Breast epithelium (tissue), 4 donors: ENCODE results near the gene MAST1. TPM values are rescaled to one million over a fixed set of nuclear protein-coding genes. Genes with fewer than 3 reads are reported as not detected.
A peak's percentile ranks its signal among the peaks of the same experiment; 100 is the strongest.

Source experiments
- DNase-seq, 2 donors: peaks; one replicate each; pipeline ENCODE4 v3.0.0-alpha.2; 2019; ENCODE audit warnings: low spot score in 2 of 2
- H3K27ac ChIP-seq, 2 donors: fragments of 200-600 bp; sonication (generic) in 1 of 2; one replicate each; pipeline ENCODE4 v1.5.1; 2016 to 2019; ENCODE audit warnings: mild to moderate bottlenecking in 1 of 2
- H3K27me3 ChIP-seq, 2 donors: fragments of 200-600 bp; sonication (generic) in 1 of 2; one replicate each; pipeline versions ENCODE4 v1.5.1 to v1.6.0; 2017 to 2019; ENCODE audit warnings: control low read depth in 1 of 2, mild to moderate bottlenecking in 1 of 2
- H3K36me3 ChIP-seq: fragments of 200-600 bp; one replicate; pipeline ENCODE4 v1.5.1; 2019
- H3K4me1 ChIP-seq, 2 donors: fragments of 200-600 bp; sonication (generic); one replicate each; pipeline ENCODE4 v1.5.1; 2016 to 2019; ENCODE audit warnings: control low read depth in 1 of 2
- H3K4me3 ChIP-seq, 3 donors: fragments of 200-600 bp; sonication (generic); 1 replicate in 2 of 3; 2 replicates in 1 of 3; pipeline ENCODE4 v1.5.1; 2016 to 2019; ENCODE audit warnings: mild to moderate bottlenecking in 3 of 3, moderate library complexity in 2 of 3
- H3K9me3 ChIP-seq, 2 donors: fragments of 200-600 bp; sonication (generic) in 1 of 2; one replicate each; pipeline ENCODE4 v1.5.1; 2016 to 2019; ENCODE audit warnings: control low read depth in 1 of 2
- CTCF ChIP-seq, 3 donors: fragments of 450-650 bp; IDR thresholded peaks; one replicate each; pipeline ENCODE4 v1.5.1; 2016 to 2017; ENCODE audit warnings: antibody characterized with exemption in 3 of 3, mild to moderate bottlenecking in 3 of 3, moderate library complexity in 3 of 3
- POLR2A ChIP-seq: fragments of 450-650 bp; IDR thresholded peaks from one replicate; pipeline ENCODE4 v1.6.1; 2016; ENCODE audit warnings: antibody characterized with exemption, mild to moderate bottlenecking, moderate library complexity
- POLR2AphosphoS5 ChIP-seq, 3 donors: sonication (generic); formaldehyde crosslinking; IDR thresholded peaks; one replicate each; pipeline ENCODE4 v1.6.1; 2017; ENCODE audit warnings: antibody characterized with exemption in 3 of 3
- intact Hi-C: fragments of 100-400 bp; cut with DNase I; formaldehyde crosslinking; loops from one replicate; pipeline ENCODE4 v1.15.1; 2023; ENCODE audit warnings: low total_unique reads
- total RNA-seq, 3 donors: library from RNA; depleted of rRNA; stranded (reverse); fragments of >200 nt; gene quantifications; one replicate each; pipeline ENCODE4 v1.1.0, GENCODE V29; 2016

Gene MAST1
- total RNA-seq, 3 donors from 2014 or later: 0.88 TPM; not detected in 2

GRCh38 chr19:12790628-12791344 is 47.5 kb upstream of the MAST1 start:
- H3K27ac ChIP-seq: peak overlapping the region; percentile 98 to 100
- H3K27me3 ChIP-seq: no peaks in the 10 kb centered on the region
- intact Hi-C loops: loop anchor here (2.0 kb wide), 1 partner anchor 14 kb away; no protein-coding TSS in a partner anchor
- H3K4me1 ChIP-seq: peaks cover 6 to 24% of the 10 kb centered on the region in 2 donors
- DNase-seq: no peak
- peak overlapping the region; percentile 92 to 100 (median 95) for H3K4me3 ChIP-seq
- H3K36me3 ChIP-seq: no peaks in the 10 kb centered on the region
- H3K9me3 ChIP-seq: no peaks in the 10 kb centered on the region
- TF ChIP-seq POLR2A: no peak
- TF ChIP-seq CTCF (IDR thresholded peaks at IDR 0.05): no peak
- TF ChIP-seq POLR2AphosphoS5 (IDR thresholded peaks at IDR 0.05): no peak

GRCh38 chr19:12791345-12792050 is 46.8 kb upstream of the MAST1 start, which contains the start of gene JUNB:
TSS of gene JUNB (plus strand) at chr19:12791486. CDS start at chr19:12791772, 286 bp downstream.
- Histone ChIP-seq H3K27me3 (no peaks in the 10 kb centered on the region), H3K27ac (peak within 1 kb of the TSS; percentile 98 to 100), H3K4me3 (peak within 1 kb of the TSS; percentile 92 to 100 (median 95)), H3K36me3 (no peaks in the 10 kb centered on the region), H3K9me3 (no peaks in the 10 kb centered on the region), H3K4me1 (peaks cover 6 to 30% of the 10 kb centered on the region in 2 donors)
- peak; percentile 98 to 99 for DNase-seq
- TF ChIP-seq POLR2A (peak; percentile 100), POLR2AphosphoS5 (IDR thresholded peaks at IDR 0.05) (peak; percentile 100), CTCF (IDR thresholded peaks at IDR 0.05) (no peak)
- intact Hi-C loops: loop anchor here (2.0 kb wide), 1 partner anchor 15 kb away; no protein-coding TSS in a partner anchor

GRCh38 chr19:12792051-12792852 is 46.1 kb upstream of the MAST1 start:
- Histone ChIP-seq H3K4me3 (peak overlapping the region; percentile 92 to 100 (median 95)), H3K9me3 (no peaks in the 10 kb centered on the region), H3K36me3 (no peaks in the 10 kb centered on the region), H3K27me3 (no peaks in the 10 kb centered on the region), H3K27ac (peak overlapping the region; percentile 98 to 100), H3K4me1 (peaks cover 6 to 28% of the 10 kb centered on the region in 2 donors)
- peak; percentile 63 to 79 for DNase-seq
- intact Hi-C loops: no loop called here
- TF ChIP-seq CTCF (IDR thresholded peaks at IDR 0.05) (no peak), POLR2AphosphoS5 (IDR thresholded peaks at IDR 0.05) (peak; percentile 57 to 95 (median 72)), POLR2A (no peak)

GRCh38 chr19:12792853-12793289 is 45.4 kb upstream of the MAST1 start:
- no peaks in the 10 kb centered on the region for H3K27me3 ChIP-seq
- H3K4me3 ChIP-seq: peak overlapping the region; percentile 92 to 100 (median 95)
- H3K9me3 ChIP-seq: no peaks in the 10 kb centered on the region
- TF ChIP-seq POLR2A (no peak), POLR2AphosphoS5 (IDR thresholded peaks at IDR 0.05) (peak in 1 of 3 donors; percentile 90), CTCF (IDR thresholded peaks at IDR 0.05) (peak in 1 of 3 donors; percentile 15)
- peaks cover 6 to 25% of the 10 kb centered on the region in 2 donors for H3K4me1 ChIP-seq
- peak overlapping the region; percentile 98 to 100 for H3K27ac ChIP-seq
- H3K36me3 ChIP-seq: no peaks in the 10 kb centered on the region
- intact Hi-C loops: no loop called here
- no peak for DNase-seq
